H1 (cell line): ENCODE measurements around the gene ZNF823. TPM values are rescaled to one million over a fixed set of nuclear protein-coding genes. Genes with fewer than 3 reads are reported as not detected.

Experiments
- CTCF ChIA-PET: fragments of 300-600 bp; sonication (Branson Sonifier 250); formaldehyde crosslinking; loops from one replicate; lab custom pipeline; 2021; ENCODE audit not compliant: partially characterized antibody; lab: Charles Lee
- POLR2A ChIA-PET: fragments of 300-600 bp; sonication (Branson Sonifier 250); formaldehyde crosslinking; loops from one replicate; lab custom pipeline; 2021; ENCODE audit warnings: inconsistent platforms; ENCODE audit not compliant: partially characterized antibody; lab: Charles Lee
- DNase-seq, 2 experiments: peaks; one replicate each; pipeline versions ENCODE4 v3.0.0 to v3.0.0-alpha.2; 2010 to 2022; ENCODE audit warnings: low spot score in 2 of 2, low read depth in 1 of 2, mixed read lengths in 1 of 2
- FAIRE-seq: peaks from 2 replicates; lab custom pipeline; 2011; peaks lifted over from hg19 to GRCh38; lab: Jason Lieb, UNC
- H2AFZ ChIP-seq: 2 replicates; pipeline ENCODE4 v1.8.1; 2012; ENCODE audit warnings: low read length, inconsistent platforms
- H2AK5ac ChIP-seq: 2 replicates; pipeline ENCODE4 v1.6.1; 2013; ENCODE audit warnings: low read depth, low read length
- H2BK120ac ChIP-seq: replicated peaks from 2 replicates; pipeline ENCODE3; 2013; ENCODE audit warnings: low read depth, low read length, inconsistent platforms
- H2BK12ac ChIP-seq: 2 replicates; pipeline ENCODE4 v1.6.1; 2013; ENCODE audit warnings: low read depth, low read length
- H2BK15ac ChIP-seq: 2 replicates; pipeline ENCODE4 v1.6.1; 2013; ENCODE audit warnings: low read length
- H2BK20ac ChIP-seq: 2 replicates; pipeline ENCODE4 v1.6.1; 2013; ENCODE audit warnings: low read length
- H2BK5ac ChIP-seq: 2 replicates; pipeline ENCODE4 v1.6.1; 2013; ENCODE audit warnings: low read depth, low read length
- H3K14ac ChIP-seq: 2 replicates; pipeline ENCODE4 v1.6.1; 2013; ENCODE audit warnings: inconsistent platforms; ENCODE audit not compliant: insufficient read length
- H3K18ac ChIP-seq: 2 replicates; pipeline ENCODE4 v1.6.1; 2013; ENCODE audit warnings: low read length; ENCODE audit errors: extremely low read depth
- H3K23ac ChIP-seq: 2 replicates; pipeline ENCODE4 v1.6.1; 2013; ENCODE audit warnings: inconsistent platforms; ENCODE audit not compliant: insufficient read length
- H3K23me2 ChIP-seq: 2 replicates; pipeline ENCODE4 v1.6.1; 2013; ENCODE audit warnings: low read depth, low read length
- H3K27ac ChIP-seq: 2 replicates; pipeline ENCODE4 v1.6.1; 2011; ENCODE audit warnings: low read depth, low read length, inconsistent platforms
- H3K27me3 ChIP-seq, 4 experiments: replicated peaks in 1 of 4; 1 replicate in 1 of 4; 2 replicates in 3 of 4; pipeline versions ENCODE4 v1.6.1 to v1.8.1; 2011 to 2013; ENCODE audit warnings: low read length in 3 of 4, mild to moderate bottlenecking in 3 of 4, inconsistent platforms in 2 of 4, mixed read lengths in 2 of 4, moderate library complexity in 1 of 4; ENCODE audit not compliant: control insufficient read depth in 3 of 4, insufficient read depth in 3 of 4; ENCODE audit errors: extremely low read depth in 1 of 4
- H3K36me3 ChIP-seq, 4 experiments: 2 replicates each; pipeline versions ENCODE4 v1.6.1 to v1.8.1; 2011 to 2013; ENCODE audit warnings: mild to moderate bottlenecking in 4 of 4, low read length in 3 of 4, moderate library complexity in 2 of 4, control low read depth in 1 of 4, inconsistent platforms in 1 of 4; ENCODE audit not compliant: insufficient read depth in 4 of 4, control insufficient read depth in 2 of 4
- H3K4ac ChIP-seq: replicated peaks from 2 replicates; pipeline ENCODE3; 2013; ENCODE audit warnings: low read length, low read depth, mixed read lengths, inconsistent platforms; ENCODE audit not compliant: insufficient read length
- H3K4me1 ChIP-seq, 4 experiments: replicated peaks in 1 of 4; 1 replicate in 1 of 4; 2 replicates in 3 of 4; pipeline versions ENCODE4 v1.6.1 to v1.8.1; 2011 to 2013; ENCODE audit warnings: low read length in 3 of 4, inconsistent platforms in 2 of 4, mixed read lengths in 1 of 4; ENCODE audit not compliant: insufficient read depth in 4 of 4, control insufficient read depth in 3 of 4
- H3K4me2 ChIP-seq, 2 experiments: 2 replicates each; pipeline versions ENCODE4 v1.6.1 to v1.8.1; 2011 to 2013; ENCODE audit warnings: low read depth in 2 of 2, low read length in 2 of 2, control low read depth in 1 of 2, inconsistent platforms in 1 of 2, mild to moderate bottlenecking in 1 of 2; ENCODE audit not compliant: insufficient read depth in 1 of 2
- H3K4me3 ChIP-seq, 4 experiments: fragments of 200-600, 300-600 bp in 1 of 4; sonication (generic), shearing (Covaris generic), sonication (Bioruptor Twin) in 1 of 4; 2 replicates each; pipeline versions ENCODE4 v1.5.1 to v1.8.1; 2011 to 2016; ENCODE audit warnings: low read length in 4 of 4, low read depth in 3 of 4, control low read depth in 2 of 4, inconsistent platforms in 2 of 4, mild to moderate bottlenecking in 2 of 4, mixed read lengths in 1 of 4, moderate library complexity in 1 of 4; ENCODE audit not compliant: insufficient read depth in 2 of 4; ENCODE audit errors: extremely low read depth in 1 of 4
- H3K56ac ChIP-seq: replicated peaks from 2 replicates; pipeline ENCODE3; 2013; ENCODE audit warnings: low read depth, mild to moderate bottlenecking, mixed read lengths, low read length, inconsistent platforms; ENCODE audit not compliant: insufficient read length
- H3K79me1 ChIP-seq: 2 replicates; pipeline ENCODE4 v1.6.1; 2013; ENCODE audit warnings: low read depth, low read length, control low read depth
- H3K79me2 ChIP-seq, 2 experiments: 2 replicates each; pipeline versions ENCODE4 v1.6.1 to v1.8.1; 2012 to 2013; ENCODE audit warnings: low read length in 2 of 2, mild to moderate bottlenecking in 2 of 2, inconsistent platforms in 1 of 2; ENCODE audit not compliant: insufficient read depth in 2 of 2, control insufficient read depth in 1 of 2
- H3K9ac ChIP-seq, 4 experiments: replicated peaks in 1 of 4; 1 replicate in 1 of 4; 2 replicates in 3 of 4; pipeline versions ENCODE4 v1.6.1 to v1.8.1; 2011 to 2013; ENCODE audit warnings: low read depth in 3 of 4, low read length in 3 of 4, control low read depth in 2 of 4, mild to moderate bottlenecking in 2 of 4, moderate library complexity in 2 of 4, inconsistent platforms in 1 of 4; ENCODE audit errors: extremely low read depth in 1 of 4
- H3K9me3 ChIP-seq, 2 experiments: 2 replicates each; pipeline versions ENCODE4 v1.6.1 to v1.8.1; 2012 to 2013; ENCODE audit warnings: mild to moderate bottlenecking in 2 of 2, moderate library complexity in 2 of 2, control low read depth in 1 of 2, inconsistent platforms in 1 of 2, low read depth in 1 of 2, low read length in 1 of 2, mixed read lengths in 1 of 2; ENCODE audit not compliant: insufficient read depth in 2 of 2
- H4K20me1 ChIP-seq, 2 experiments: replicated peaks in 1 of 2; 2 replicates each; pipeline versions ENCODE3 to v1.8.1; 2011 to 2013; ENCODE audit warnings: inconsistent platforms in 2 of 2, low read length in 2 of 2, mild to moderate bottlenecking in 1 of 2; ENCODE audit not compliant: insufficient read depth in 2 of 2, control insufficient read depth in 1 of 2
- H4K5ac ChIP-seq: 2 replicates; pipeline ENCODE4 v1.6.1; 2013; ENCODE audit warnings: low read length, low read depth, mixed read lengths, inconsistent platforms; ENCODE audit not compliant: insufficient read length
- H4K8ac ChIP-seq: 2 replicates; pipeline ENCODE4 v1.8.0; 2013; ENCODE audit warnings: mild to moderate bottlenecking, moderate library complexity, low read length, inconsistent platforms; ENCODE audit not compliant: insufficient read depth; ENCODE audit errors: extremely low read depth
- H4K91ac ChIP-seq: replicated peaks from 2 replicates; pipeline ENCODE3; 2013; ENCODE audit warnings: low read length, mixed read lengths, inconsistent platforms; ENCODE audit not compliant: insufficient read length
- BRCA1 ChIP-seq: IDR thresholded peaks from 2 replicates; pipeline ENCODE4 v1.6.1; 2012; ENCODE audit warnings: low read depth, low read length, improper control_type of control experiment
- CBX8 ChIP-seq: fragments of 300-800, 300-1000 bp; sonication (generic); IDR thresholded peaks from 2 replicates; pipeline ENCODE4 v1.7.1; 2016; ENCODE audit warnings: low read depth, low read length, borderline replicate concordance
- GABPA ChIP-seq: IDR thresholded peaks from 2 replicates; pipeline ENCODE4 v1.6.1; 2011; ENCODE audit warnings: mild to moderate bottlenecking, low read length, moderate library complexity, borderline replicate concordance; ENCODE audit not compliant: insufficient read depth
- HDAC6 ChIP-seq: IDR thresholded peaks from one replicate; pipeline ENCODE4 v1.7.1; 2012; ENCODE audit warnings: low read depth, mild to moderate bottlenecking, inconsistent platforms, low read length, moderate library complexity
- MAFK ChIP-seq: IDR thresholded peaks from 2 replicates; pipeline ENCODE4 v1.6.1; 2012; ENCODE audit warnings: low read depth, mild to moderate bottlenecking, improper control_type of control experiment, low read length
- POU5F1 ChIP-seq: IDR thresholded peaks from 2 replicates; pipeline ENCODE4 v1.6.1; 2011; ENCODE audit warnings: low read depth, mild to moderate bottlenecking, low read length, moderate library complexity
- RXRA ChIP-seq: IDR thresholded peaks from 2 replicates; pipeline ENCODE4 v1.6.1; 2011; ENCODE audit warnings: low read depth, mild to moderate bottlenecking, low read length, moderate library complexity; ENCODE audit not compliant: insufficient read depth
- TAF7 ChIP-seq: optimal IDR thresholded peaks from 2 replicates; pipeline ENCODE3; 2011; ENCODE audit warnings: low read depth, mild to moderate bottlenecking, inconsistent platforms, low read length, moderate library complexity, borderline replicate concordance
- TBP ChIP-seq: IDR thresholded peaks from 2 replicates; pipeline ENCODE4 v1.6.1; 2011; ENCODE audit warnings: low read depth, low read length, improper control_type of control experiment
- ZNF274 ChIP-seq: IDR thresholded peaks from 2 replicates; pipeline ENCODE4 v1.7.0; 2012; ENCODE audit warnings: low read length, borderline replicate concordance; ENCODE audit errors: extremely low read depth
- WGBS, 2 experiments: shearing (Covaris generic) in 1 of 2; methylation state at CpG; one replicate each; pipeline versions ENCODE4 v1.1.6 to v1.1.7; 2013 to 2015; ENCODE audit warnings: low lambda C conversion rate in 2 of 2, mixed read lengths in 2 of 2, inconsistent platforms in 1 of 2, low coverage in 1 of 2, missing lambda C conversion rate in 1 of 2; ENCODE audit not compliant: insufficient replicate concordance in 2 of 2, insufficient coverage in 1 of 2, insufficient read length in 1 of 2; ENCODE audit errors: extremely low coverage in 1 of 2, missing lambda C conversion rate in 1 of 2; 5-methylcytosine and 5-hydroxymethylcytosine counted together
- polyA plus RNA-seq, 7 experiments: library from polyadenylated mRNA; depleted of rRNA in 3 of 7; stranded (reverse) in 5 of 7; unstranded in 2 of 7; fragments of >200 nt in 5 of 7; fragments of 200-250 nt in 2 of 7; gene quantifications; 1 replicate in 5 of 7; 2 replicates in 1 of 7; 4 replicates in 1 of 7; pipeline versions ENCODE4 v1.2.1 to v1.2.3, GENCODE V29; 2011 to 2013; ENCODE audit warnings: missing spikeins in 2 of 7, mixed read lengths in 2 of 7
- total RNA-seq: library from RNA; stranded (reverse); fragmentation: NEBNext Ultra II Directional; extraction: Animal tissue kit (Norgen Biotek cat#: 25700); gene quantifications from 2 replicates; pipeline ENCODE4 v1.2.1, GENCODE V29; 2021

Gene ZNF823
- total and polyA plus RNA-seq, 2 of the 8 experiments (the other 6 are each of a cell fraction or from before 2014, with no cell fraction given) = 0.73 to 2.4 TPM

- CTCF ChIA-PET = interaction anchor here (0.6 to 0.7 kb wide), 3 partner anchors 9 to 139 kb away, joined by 4 to 5 read pairs (median 4); no protein-coding TSS in a partner anchor
These were observed 8.5 kb upstream of the ZNF823 start for GRCh38 chr19:11747277-11747676.

More at GRCh38 chr19:11747277-11747676, 8.5 kb upstream of the ZNF823 start:
- Histone ChIP-seq H3K9ac (no peak overlapping the region), H3K27ac (no peak overlapping the region), H4K91ac (no peak overlapping the region), H3K27me3 (no peaks in the 10 kb centered on the region; a peak in 1 of 7 replicates), H3K4me3 (no peak overlapping the region), H2BK120ac (no peak overlapping the region), H3K14ac (no peak overlapping the region), H3K36me3 (no peaks in the 10 kb centered on the region), H2BK20ac (no peak overlapping the region), H2AK5ac (no peak overlapping the region), H4K8ac (no peak overlapping the region), H3K56ac (no peak overlapping the region), H3K4me1 (no peaks in the 10 kb centered on the region), H4K5ac (no peak overlapping the region), H3K4me2 (no peak overlapping the region), H3K9me3 (peaks cover 6 to 10% of the 10 kb centered on the region in 2 experiments), H4K20me1 (no peaks in the 10 kb centered on the region), H3K18ac (no peak overlapping the region), H3K79me2 (no peaks in the 10 kb centered on the region), H3K79me1 (no peaks in the 10 kb centered on the region), H3K23me2 (no peaks in the 10 kb centered on the region), H2AFZ (no peak overlapping the region), H2BK15ac (no peak overlapping the region), H2BK5ac (no peak overlapping the region), H2BK12ac (no peak overlapping the region), H3K23ac (no peak overlapping the region), H3K4ac (no peak overlapping the region)
- no peak for DNase-seq
- POLR2A ChIA-PET = no interaction called here
- FAIRE-seq = no peak
- no peak for TF ChIP-seq POU5F1
- no peak for TF ChIP-seq TAF7
- TF ChIP-seq ZNF274 = no peak
- no peak for TF ChIP-seq HDAC6
- TF ChIP-seq BRCA1 = no peak
- TF ChIP-seq TBP = no peak
- no peak for TF ChIP-seq CBX8
- TF ChIP-seq MAFK = no peak
- TF ChIP-seq RXRA = no peak
- no peak for TF ChIP-seq GABPA
- WGBS, 2 experiments = 65% methylated on average over 1 of the region's 1 CpG; no CpG with 5 or more reads in 1 of the 2 experiments
